Pancreas (tissue), 10 donors: ENCODE results near the gene CNR1. TPM values are rescaled to one million over a fixed set of nuclear protein-coding genes. Genes with fewer than 3 reads are reported as not detected.

Experiments used
- ATAC-seq, 4 donors: fragments of 200-7000 bp; cut with Tn5 transposase; one replicate each; pipeline versions ENCODE4 v1.8.0 to v1.9.1; 2020; ENCODE audit warnings: mild to moderate bottlenecking in 4 of 4, moderate library complexity in 4 of 4
- DNase-seq, 6 donors: peaks; one replicate each; pipeline ENCODE4 v3.0.0-alpha.2; 2020
- FAIRE-seq: peaks from 2 replicates; lab custom pipeline; 2012; peaks lifted over from hg19 to GRCh38; lab: Jason Lieb, UNC
- H3K27ac ChIP-seq, 4 donors: fragments of 200-600 bp; sonication (generic); 1 replicate in 3 of 4; 2 replicates in 1 of 4; pipeline versions ENCODE4 v1.5.0 to v1.8.0; 2020
- H3K27me3 ChIP-seq, 4 donors: fragments of 200-600 bp; one replicate each; pipeline ENCODE4 v1.8.0; 2021
- H3K36me3 ChIP-seq, 3 donors: fragments of 200-600 bp; sonication (generic) in 1 of 3; one replicate each; pipeline versions ENCODE4 v1.5.0 to v1.8.0; 2020 to 2021
- H3K4me1 ChIP-seq, 3 donors: fragments of 200-600 bp; one replicate each; pipeline ENCODE4 v1.8.0; 2021
- H3K4me3 ChIP-seq, 4 donors: fragments of 200-600 bp; sonication (generic) in 2 of 4; one replicate each; pipeline versions ENCODE4 v1.5.0 to v1.8.0; 2020 to 2021
- H3K9me3 ChIP-seq, 4 donors: fragments of 200-600 bp; one replicate each; pipeline ENCODE4 v1.8.0; 2021
- CTCF ChIP-seq, 4 donors: fragments of 200-600 bp; sonication (generic) in 3 of 4; IDR thresholded peaks; one replicate each; pipeline versions ENCODE4 v1.5.0 to v1.8.0; 2021; ENCODE audit warnings: antibody characterized with exemption in 4 of 4
- WGBS, 2 donors: extraction: QIAGEN DNeasy Blood & Tissue Kit; methylation state at CpG; one replicate each; pipeline ENCODE4 v1.1.7; 2013; 5-methylcytosine and 5-hydroxymethylcytosine counted together
- intact Hi-C, 3 donors: fragments of 100-400 bp; cut with DNase I; formaldehyde crosslinking; loops; one replicate each; pipeline versions ENCODE4 v1.11.1 to v1.14.2; 2022
- polyA plus RNA-seq, 2 donors: library from polyadenylated mRNA; stranded (reverse); fragments of 200-250 nt; gene quantifications; one replicate each; pipeline ENCODE4 v1.2.3, GENCODE V29; 2013
- total RNA-seq, 6 donors: library from RNA; stranded (reverse); fragmentation: NEBNext Ultra II Directional in 4 of 6; extraction: Animal tissue kit (Norgen Biotek cat#: 25700) in 4 of 6; gene quantifications; one replicate each; pipeline versions ENCODE4 v1.2.1 to v1.2.4, GENCODE V29; 2021 to 2023
- donor health status: healthy with polysubstance abuse.
- donor health status: DM: no; HTN: no; CAD: no; lungs with moderate emphysema.
- donor health status: DM: no; HTN: no; CAD: no.
- donor health status: control.
- donor health status: control.
- donor health status: Bipolar disorder and iron deficiency.
- donor health status: DM: yes; HTN: yes; CAD: no.
- donor health status: DM: no; HTN: no; CAD: no.
- donor health status: DM: no; HTN: no; CAD: no.
- donor health status: DM: yes; HTN: yes; CAD: no.

The CNR1 gene
- total and polyA plus RNA-seq, 8 donors: 0.24 to 1.3 (median 0.71) TPM

DNA sequence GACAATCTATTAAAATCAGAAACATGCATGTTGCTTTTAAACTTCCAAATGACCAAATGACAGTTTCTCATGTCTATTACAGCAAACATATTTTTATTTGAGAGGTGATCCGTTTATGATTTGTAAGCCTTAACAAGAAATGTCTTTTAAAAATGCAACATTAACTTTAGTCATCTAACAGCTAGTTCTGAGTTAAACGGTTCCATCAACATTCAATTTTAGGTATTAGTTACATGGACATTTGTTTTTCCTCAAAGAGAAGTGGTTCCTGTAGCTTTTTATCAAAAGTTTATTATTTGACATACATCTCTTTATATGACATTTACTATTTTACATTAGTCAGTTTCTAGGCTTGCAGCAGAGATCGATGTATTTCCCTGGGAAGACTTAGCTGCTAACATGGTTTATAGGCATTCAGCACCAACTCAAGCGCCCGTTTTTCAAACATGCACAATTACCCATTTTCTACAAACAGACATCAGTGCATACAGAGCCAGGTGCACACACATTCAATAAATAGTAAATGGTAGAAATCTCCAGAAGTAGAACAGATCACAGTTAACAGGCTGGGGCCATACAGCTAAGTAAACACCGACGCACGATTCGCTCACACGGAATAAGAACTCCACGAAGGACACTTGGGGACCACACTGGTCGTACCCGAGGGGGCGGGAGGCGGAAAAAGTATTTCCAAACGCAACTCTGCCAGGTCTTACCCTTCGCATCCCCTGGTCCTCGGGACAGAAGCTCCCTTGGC is 882 bp downstream of the CNR1 start:
- H3K9me3 ChIP-seq: no peaks in the 10 kb centered on the region
- no peaks in the 10 kb centered on the region for H3K4me1 ChIP-seq
- H3K27me3 ChIP-seq: peaks cover 0 to 26% (median 5%) of the 10 kb centered on the region in 4 donors
- H3K36me3 ChIP-seq: no peaks in the 10 kb centered on the region
- peak overlapping the region in 3 of 4 donors; percentile 27 to 54 (median 30) for H3K4me3 ChIP-seq
- TF ChIP-seq CTCF (IDR thresholded peaks at IDR 0.05): no peak
- intact Hi-C loops: no loop called here
- 5% methylated on average over 18 of the region's 18 CpGs for WGBS, 2 donors
- ATAC-seq (peak in 2 of 4 donors; percentile 19 to 28), FAIRE-seq (no peak), DNase-seq (no peak)
- H3K27ac ChIP-seq: no peak overlapping the region

DNA sequence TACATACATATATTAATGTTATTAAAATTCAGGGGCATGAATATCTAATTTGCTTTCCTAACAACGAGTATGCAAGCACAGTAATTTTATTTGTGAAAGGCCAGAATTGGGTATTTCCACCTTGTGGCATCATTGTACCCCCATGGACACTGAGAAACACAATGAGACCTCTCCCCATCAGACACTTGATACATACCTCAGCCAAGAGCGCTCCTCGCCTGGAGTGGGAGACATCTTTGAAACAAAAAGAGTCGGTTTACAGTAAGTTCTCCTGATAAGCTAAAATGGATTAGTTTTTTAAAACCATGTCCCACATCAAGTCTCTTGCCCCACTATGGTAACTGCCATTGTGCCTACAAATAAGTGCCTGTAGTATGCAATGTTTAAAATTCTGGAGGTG is 2.1 kb downstream of the CNR1 start:
- H3K4me3 ChIP-seq: no peak overlapping the region
- ATAC-seq (no peak), FAIRE-seq (no peak), DNase-seq (no peak)
- H3K9me3 ChIP-seq: no peaks in the 10 kb centered on the region
- no peaks in the 10 kb centered on the region for H3K4me1 ChIP-seq
- WGBS, 2 donors: 63 to 70% methylated on average over 4 of the region's 4 CpGs
- intact Hi-C loops: no loop called here
- no peaks in the 10 kb centered on the region for H3K36me3 ChIP-seq
- peaks cover 0 to 26% (median 5%) of the 10 kb centered on the region in 4 donors for H3K27me3 ChIP-seq
- TF ChIP-seq CTCF (IDR thresholded peaks at IDR 0.05): no peak
- no peak overlapping the region for H3K27ac ChIP-seq

DNA sequence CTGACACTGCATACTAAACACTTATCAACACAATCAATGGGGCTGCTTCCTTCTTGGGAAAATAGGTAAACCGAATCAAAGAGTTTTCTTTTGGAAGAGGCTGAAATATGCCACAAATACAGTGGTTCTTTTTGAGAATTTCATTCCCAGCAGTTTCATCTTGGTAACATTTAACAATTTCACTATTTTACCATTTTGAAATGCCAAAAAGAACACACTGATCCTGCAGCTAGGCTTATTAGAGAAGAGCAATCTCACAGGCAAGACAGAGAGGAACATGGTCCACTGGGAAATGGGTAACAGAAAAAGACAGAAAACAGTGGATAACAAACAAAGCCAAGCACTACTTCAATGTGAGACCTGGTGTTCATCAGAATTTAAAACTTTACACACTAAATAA is 2.5 kb downstream of the CNR1 start:
- Histone ChIP-seq H3K27me3 (peaks cover 0 to 26% (median 5%) of the 10 kb centered on the region in 4 donors), H3K9me3 (no peaks in the 10 kb centered on the region), H3K27ac (no peak overlapping the region), H3K4me1 (no peaks in the 10 kb centered on the region), H3K4me3 (no peak overlapping the region), H3K36me3 (no peaks in the 10 kb centered on the region)
- ATAC-seq: no peak
- intact Hi-C loops: no loop called here
- DNase-seq: no peak
- TF ChIP-seq CTCF (IDR thresholded peaks at IDR 0.05): no peak
- 60 to 62% methylated on average over 1 of the region's 1 CpG for WGBS, 2 donors
- FAIRE-seq: no peak

DNA sequence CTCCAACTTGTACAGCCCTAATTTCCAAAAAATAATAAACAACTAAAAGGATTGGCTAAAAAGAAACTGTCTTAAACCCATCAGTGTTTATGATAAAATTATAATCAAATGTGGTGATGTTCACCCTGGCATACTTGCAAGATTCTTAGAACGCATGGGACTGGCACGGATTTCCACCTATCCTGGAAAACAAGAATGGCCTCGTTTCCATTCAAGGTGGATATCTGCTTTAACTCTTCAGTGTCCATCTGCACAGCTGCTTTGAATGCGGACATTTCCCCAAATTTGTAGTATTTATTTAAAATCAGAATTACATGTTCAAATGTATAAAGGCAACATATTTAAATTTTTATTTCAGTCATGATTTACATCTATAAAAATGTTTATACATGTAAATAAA is 4.2 kb downstream of the CNR1 start:
- no peaks in the 10 kb centered on the region for H3K36me3 ChIP-seq
- TF ChIP-seq CTCF (IDR thresholded peaks at IDR 0.05): no peak
- ATAC-seq: no peak
- H3K9me3 ChIP-seq: no peaks in the 10 kb centered on the region
- no peak for DNase-seq
- H3K4me1 ChIP-seq: no peaks in the 10 kb centered on the region
- intact Hi-C loops: no loop called here
- no peak overlapping the region for H3K27ac ChIP-seq
- peaks cover 0 to 26% (median 5%) of the 10 kb centered on the region in 4 donors for H3K27me3 ChIP-seq
- H3K4me3 ChIP-seq: no peak overlapping the region
- no peak for FAIRE-seq
- WGBS, 2 donors: 42 to 49% methylated on average over 4 of the region's 4 CpGs

GRCh38 chr6:88157106-88157505 is 9.0 kb downstream of the CNR1 start:
- TF ChIP-seq CTCF (IDR thresholded peaks at IDR 0.05): no peak
- DNase-seq (no peak), ATAC-seq (no peak), FAIRE-seq (no peak)
- H3K4me1 ChIP-seq: no peaks in the 10 kb centered on the region
- no peak overlapping the region for H3K4me3 ChIP-seq
- no peaks in the 10 kb centered on the region for H3K9me3 ChIP-seq
- intact Hi-C loops: no loop called here
- H3K27me3 ChIP-seq: peaks cover 0 to 9% (median 0%) of the 10 kb centered on the region in 4 donors
- no peaks in the 10 kb centered on the region for H3K36me3 ChIP-seq
- no peak overlapping the region for H3K27ac ChIP-seq
- WGBS, 2 donors: 70 to 78% methylated on average over 4 of the region's 4 CpGs
